ENCODE measurements around the gene TSPAN5.

The TSPAN5 gene

DNA sequence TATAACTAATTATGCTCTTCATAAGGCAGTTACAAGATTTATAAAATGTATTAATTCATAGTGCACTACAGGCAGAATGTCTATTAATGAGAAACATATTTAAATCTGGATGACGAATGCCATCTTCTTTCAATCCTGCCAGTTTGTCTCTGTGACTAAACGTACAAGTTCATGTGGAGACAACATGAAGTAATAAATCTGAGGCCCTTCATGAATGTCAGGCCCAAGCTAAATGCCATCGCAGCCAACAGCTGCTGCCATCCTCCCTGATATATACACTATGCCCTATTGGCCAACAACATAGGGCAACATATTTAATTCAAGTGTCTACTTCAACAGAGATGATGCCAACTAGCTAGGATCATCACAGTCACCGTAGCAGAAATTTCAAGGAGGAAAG is 43.7 kb downstream of the TSPAN5 start:
- DNase-seq, result no peak

DNA sequence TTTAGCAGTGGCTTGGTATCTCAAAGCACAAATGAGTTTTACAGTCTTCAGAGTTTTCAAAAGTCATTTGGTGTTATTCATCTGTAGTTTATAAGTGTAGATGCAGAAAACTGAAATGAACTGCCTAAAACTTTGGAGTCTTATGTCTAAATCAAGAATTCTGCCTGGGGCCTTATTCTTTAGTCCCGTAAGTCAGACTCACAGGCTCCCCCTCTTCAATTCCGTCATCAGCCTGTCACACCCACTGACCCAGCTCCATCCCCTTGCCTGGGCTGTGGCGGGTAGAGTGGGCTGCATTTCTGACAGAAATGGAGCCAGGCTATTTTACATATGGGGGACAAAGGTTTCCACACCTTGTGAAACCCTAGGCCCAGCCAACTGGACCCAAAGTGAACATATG is 44.3 kb downstream of the TSPAN5 start:
- DNase-seq, result no peak

DNA sequence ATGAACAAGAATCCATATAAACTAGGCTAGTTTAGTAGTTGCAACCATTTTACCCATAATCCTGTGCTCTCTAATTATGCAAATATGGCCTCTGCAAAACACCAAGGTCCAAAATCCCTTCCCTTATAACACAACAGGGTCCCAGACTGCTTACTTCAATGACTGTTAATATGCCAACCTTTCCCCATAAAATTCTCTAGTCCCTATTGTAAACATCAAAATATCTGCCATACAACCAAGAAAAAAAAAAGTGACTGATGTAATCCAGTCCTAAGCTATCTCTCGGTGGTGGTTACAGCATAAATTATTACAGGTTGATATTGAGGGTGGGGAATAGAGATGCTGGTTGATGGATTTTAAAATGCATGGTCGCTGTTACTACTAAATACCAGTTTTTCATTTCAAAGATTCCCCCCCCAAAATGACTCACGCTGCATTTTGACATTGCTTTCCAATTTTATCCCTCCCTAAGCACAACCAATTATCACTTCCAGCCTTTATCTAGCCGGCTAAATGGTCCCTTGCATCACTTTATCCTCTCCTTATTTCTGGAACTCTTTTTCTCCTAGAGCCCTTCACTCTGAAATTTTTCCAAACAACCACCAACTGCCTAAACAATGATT is 44.8 kb downstream of the TSPAN5 start:
- no peak for DNase-seq

DNA sequence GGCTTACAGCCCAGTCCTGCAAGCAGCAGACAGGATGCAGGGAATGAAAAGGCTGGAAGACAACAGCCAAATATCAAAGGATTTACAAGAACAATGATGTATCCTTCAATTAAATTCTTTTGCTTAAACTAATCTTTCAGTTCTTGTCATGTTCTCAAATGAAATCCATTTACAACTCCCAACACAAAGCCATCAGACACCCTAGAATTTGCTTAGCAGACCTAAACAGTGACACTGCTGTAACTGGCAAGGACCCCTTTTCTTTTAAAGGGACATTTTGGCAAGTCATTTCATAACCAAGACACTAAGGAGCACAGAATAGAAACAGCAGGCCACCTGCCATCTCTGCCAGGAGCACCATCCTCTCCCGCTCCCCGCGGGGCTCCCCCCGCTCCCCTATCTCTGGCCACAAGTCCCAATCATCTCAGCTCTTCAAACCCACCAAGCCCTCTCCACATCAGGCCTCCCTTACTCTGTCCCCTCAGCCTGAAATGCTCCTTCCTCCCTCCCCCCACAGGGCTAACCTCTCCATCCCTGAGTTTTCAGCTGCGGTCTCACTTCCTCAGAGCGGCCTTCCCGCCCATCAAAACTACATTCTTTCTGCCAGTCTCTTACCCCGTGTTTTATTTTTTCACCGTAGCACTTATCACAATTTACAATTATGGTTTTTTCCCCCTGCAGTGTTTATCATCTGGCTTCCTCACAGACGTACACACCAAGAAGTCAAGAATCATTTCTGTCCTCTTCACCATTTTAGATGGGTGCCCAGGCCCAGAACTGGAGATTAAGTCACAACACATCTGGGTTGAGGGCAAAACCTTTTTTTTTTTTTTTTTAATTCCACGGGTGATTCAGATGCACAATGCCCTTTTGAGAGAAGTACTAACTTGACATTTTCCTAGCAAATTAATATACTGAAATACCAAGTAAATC is 45.8 kb downstream of the TSPAN5 start:
- DNase-seq, result no peak

DNA sequence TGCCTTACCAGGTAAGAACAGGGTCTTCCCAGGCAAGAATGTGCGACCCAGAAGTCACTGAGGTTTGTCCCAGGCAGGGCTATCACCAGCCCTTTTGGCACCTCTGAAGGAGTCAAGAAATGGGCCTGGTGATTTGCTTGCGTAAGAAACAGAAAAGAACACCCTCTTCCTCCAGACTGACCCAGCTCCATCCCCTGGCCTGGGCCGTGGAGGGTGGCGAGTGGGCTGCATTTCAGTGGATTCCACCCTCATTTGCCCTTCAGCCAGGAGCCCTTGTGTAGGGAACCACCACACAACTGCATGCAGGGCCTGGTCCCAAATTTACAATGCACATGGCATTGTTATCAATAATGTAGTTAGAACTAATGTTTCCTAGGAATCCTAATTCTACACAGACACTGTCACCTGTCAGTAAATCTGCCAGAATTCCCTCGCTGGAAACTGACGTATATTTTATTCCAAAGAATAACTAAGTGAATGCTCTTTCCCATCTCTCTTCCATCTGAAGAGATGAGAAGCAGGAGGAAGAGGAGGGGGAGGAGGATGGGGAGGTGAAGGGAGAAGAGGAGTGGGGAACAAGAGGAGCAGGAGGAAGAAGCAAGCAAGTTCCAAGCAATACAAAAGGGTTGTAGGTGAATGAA is 46.6 kb downstream of the TSPAN5 start:
- DNase-seq, result no peak

DNA sequence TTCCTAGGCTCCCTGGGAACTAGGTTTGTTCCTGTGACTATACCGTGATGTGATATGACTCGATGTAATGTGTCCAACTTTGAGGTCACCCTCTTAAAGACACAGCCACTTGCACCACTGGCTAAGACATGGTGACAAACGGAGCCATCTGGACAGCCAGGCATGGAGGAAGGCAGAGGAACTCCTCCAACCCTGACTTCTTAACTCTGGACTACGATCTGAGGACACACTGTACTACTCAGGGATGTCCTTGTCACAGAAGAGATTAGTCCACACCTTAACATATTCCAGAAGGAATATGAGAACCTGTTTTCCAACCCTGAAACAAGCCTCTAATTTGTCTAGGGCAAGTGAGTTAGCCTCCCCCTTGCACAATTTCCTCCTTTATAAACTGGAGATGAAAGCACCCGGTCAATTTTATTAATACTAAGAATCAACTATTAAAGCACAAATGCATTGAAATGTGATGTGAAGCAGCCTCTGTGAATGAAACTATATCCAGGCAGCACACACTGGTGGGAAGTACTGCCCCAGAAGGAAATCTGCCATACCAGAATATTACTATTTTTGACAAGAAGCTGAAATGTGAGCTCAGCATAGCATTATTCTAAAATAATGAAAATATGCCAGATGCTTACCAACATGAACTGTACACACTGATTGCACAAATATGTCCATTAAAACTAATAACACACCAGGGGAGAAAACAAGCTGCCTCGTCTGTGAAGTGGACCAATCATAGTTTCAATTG is 47.3 kb downstream of the TSPAN5 start:
- DNase-seq, result no peak

DNA sequence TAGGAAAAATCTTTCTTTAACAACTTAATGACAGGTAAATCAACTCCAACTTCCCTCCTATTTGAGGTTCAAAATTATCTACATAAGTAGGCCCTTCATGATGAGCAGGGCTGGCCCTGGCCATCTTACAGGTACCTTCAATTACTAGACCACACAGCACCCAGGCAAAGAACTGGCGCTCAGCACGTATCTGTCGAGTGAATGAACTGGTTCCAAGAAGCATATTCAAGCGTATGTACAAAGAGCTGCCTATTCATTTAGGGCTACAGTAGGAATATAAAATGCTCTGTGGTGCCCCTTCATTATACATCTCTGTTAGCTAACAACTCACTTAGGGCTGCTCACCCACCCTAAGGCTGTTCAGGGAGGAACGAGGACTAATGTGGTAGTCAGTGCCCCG is 48.0 kb downstream of the TSPAN5 start:
- DNase-seq, result no peak

DNA sequence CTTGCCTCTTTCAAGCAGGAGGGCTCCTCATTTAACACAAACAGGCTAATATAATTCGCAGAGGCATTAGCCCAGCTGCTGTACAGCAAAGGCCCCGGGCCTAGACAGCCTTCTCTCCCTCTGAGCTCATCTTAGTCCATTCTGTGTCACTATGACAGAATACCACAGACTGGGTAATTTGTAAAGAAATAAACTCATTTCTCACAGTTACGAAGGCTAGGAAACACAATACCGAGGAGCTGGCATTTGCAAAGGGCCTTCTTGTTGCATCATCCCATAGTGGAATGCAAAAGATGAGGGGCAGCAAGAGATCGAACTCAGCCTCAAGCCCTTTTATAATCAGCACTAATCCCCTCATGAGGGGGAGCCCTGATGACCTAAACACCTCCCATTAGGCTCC is 48.5 kb downstream of the TSPAN5 start:
- DNase-seq, result no peak

DNA sequence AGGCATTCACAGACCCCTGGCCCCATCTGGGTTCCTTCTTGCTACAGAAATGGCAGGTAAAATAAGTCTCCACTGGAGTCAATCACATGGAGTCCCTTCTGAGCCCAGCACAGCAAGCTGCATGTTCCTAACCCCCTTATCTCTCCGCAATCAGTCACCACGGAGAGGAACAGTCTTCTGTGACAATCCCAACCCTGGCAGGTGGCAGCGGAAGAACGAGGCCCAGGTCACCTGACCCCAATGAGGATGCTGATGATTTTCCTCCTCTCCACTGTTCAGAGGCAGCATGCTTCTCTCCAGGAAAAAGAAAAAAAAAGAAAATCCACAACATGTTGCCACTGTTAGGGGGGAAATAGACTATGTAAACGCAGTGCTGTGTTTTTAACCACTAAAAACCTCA is 50.1 kb downstream of the TSPAN5 start:
- no peak for DNase-seq

DNA sequence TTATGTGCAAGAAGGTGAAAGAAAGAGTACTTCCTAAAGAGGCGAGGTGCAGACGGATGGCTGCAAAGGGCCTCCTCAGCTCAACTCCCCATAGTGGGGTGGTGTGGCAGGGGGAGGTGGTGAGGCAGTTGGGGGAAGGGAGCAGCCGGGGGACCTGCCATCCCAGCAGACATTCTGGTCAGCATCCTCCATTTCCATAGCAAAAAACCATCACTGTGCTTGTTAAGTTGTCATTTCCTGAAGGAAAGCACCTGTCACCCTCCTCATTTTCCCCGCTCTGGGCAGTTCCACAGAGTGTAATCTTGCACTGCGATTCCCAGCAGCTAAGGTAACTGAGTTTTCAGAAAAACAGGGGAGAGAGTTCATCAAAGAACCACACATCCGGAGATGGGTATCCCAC is 51.5 kb downstream of the TSPAN5 start:
- no peak for DNase-seq

DNA sequence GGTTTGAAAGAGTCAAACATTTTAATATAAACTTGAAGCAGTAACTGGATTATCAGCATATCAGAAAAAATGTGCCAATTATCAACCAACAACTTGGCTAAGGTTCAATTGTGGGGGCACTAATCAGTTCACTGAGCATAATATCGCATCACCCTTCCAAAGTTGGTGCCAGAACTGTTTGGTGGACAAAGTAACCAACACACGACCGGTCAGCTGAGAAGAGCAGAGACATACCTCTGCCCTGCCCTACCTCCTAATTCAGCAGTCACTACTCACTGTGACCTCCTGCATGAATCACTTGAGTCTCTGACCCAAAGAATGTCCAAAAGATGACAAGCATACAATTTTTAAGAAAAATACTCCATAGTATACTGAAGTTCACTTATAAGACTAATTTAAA is 53.2 kb downstream of the TSPAN5 start:
- no peak for DNase-seq

DNA sequence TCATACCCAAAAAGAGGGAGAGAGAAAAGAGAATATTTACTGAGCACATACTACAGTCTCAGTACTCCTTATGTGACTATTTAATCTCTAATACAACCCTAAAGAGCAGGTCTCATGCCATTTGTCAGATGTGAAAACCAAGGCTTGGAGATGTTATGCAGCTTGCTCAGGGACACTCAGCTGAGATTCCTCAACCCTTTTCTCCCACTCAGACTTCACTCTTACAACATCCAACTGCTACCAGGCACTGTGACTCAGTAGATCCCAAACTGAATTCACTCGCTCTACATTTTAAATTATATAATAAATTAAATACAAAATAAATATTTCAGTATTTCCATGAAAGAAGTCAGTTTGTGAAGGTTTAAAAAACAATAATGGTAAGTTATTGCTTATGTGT is 53.7 kb downstream of the TSPAN5 start:
- DNase-seq, result no peak

DNA sequence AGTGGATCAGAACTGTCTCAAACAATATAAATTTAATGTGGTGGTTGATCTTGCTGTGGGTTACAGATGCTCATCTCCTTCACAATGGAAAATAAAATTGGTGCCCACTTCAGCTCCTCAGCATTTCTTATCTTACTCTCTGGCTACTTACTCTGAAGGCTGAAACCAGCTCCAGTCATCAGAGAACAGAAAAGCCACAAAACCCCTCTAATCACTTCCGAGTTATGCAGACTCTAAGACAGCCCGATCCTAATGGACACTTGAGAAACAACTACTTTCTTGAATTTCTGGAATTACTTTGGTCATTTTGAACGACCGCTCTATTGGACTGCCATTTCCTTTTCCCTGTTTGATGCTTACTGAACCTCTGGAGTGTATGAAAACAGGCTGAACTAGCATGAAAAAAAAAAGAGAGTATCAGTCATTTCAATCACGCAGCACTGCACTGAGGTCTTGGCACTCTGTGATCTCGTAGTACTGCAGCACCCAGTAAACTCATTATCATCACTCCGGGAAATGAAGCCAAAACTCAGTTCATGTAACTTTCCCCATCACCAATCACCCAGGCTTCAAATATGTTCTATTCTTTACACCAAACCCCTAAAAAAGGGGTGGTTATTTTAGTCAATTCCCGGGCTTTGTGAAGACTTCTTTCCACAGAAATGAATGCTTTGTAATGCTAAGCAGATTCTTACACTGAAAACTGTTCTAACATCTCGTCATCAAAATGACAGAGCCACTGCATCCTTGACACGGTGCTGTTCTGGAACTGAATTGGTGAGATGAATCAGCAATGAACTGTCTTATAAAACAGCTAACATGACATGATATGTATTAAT is 54.5 kb downstream of the TSPAN5 start:
- no peak for DNase-seq

DNA sequence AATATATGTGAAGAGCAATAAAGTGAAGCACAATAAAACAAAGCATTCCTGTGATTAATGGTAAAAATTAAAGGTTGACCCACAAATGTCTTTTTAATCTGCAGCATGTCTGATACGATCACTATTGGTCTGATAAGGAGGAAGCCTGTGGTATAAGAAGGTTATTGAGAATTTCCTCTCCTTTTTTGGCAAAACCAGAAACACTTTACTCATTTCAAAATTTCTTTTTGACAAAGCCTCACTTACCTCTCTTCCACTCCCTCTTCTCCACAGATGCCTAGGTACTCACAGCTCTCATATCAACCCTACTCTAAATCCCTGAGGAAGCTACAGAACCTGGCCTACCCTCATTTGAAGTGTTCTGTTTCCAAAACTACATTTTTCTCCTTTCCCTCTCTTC is 56.1 kb downstream of the TSPAN5 start:
- no peak for DNase-seq

DNA sequence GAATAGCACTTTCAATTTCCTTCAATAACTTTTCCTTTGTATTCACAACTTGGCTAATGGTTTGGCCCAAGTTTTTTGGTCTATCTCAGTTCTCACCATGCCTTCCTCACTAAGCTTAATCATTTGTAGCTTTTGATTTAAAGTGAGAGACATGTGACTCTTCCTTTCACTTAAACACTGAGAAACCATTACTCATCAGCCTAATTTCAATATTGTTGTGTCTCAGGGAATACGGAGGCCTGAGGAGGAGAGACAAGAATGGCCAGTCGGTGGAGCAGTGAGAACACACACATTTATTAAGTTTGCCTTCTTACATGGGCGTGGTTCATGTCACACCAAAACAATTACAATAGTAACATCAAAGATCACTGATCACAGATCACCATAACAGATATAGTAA is 56.7 kb downstream of the TSPAN5 start:
- DNase-seq, result peak in 1 of 2 donors; percentile 21

DNA sequence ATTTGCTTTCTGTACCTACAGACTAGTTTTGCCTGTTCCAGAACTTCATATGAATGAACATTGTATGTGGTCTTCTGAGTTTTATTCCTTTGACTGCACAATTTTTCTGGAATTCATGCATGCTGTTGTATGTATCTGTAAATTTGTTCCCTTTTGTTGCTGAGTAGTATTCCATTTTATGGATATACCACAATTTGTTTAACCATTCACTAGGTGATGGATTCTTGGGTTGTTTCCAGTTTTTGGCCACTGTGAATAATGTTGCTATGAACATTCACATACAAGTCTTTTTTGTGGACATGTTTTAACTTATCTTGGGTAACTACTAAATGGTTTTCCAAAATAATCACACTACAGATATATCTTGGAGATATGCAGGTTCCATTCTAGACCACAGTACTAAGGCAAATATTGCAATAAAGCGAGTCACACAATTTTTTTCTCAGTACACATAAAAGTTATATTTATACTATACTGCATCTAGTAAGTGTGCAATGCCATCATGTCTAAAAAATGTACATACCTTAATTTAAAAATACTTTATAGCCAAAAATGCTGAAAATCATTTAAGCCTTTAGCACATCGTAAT is 58.7 kb downstream of the TSPAN5 start:
- DNase-seq, result no peak

DNA sequence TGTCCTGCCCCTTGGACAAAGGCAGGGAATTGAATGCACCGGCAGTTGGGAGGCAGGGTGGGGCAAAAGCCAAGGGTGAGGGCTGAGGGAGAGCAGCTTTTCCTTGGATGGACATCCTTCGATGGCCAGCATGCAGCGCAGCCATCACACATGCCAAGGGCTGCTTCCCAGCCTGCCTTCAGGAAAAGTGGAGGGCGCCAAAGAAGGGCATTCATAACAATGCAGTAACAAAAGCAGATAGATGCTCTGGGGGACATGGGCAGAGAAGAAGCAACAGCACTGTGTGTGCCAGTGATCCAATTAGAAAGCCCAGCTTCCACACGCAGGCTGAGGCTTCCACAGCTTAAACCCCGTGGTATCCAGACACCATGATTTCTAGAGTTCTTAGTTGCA is 71.5 kb downstream of the TSPAN5 start:
- DNase-seq, result no peak

DNA sequence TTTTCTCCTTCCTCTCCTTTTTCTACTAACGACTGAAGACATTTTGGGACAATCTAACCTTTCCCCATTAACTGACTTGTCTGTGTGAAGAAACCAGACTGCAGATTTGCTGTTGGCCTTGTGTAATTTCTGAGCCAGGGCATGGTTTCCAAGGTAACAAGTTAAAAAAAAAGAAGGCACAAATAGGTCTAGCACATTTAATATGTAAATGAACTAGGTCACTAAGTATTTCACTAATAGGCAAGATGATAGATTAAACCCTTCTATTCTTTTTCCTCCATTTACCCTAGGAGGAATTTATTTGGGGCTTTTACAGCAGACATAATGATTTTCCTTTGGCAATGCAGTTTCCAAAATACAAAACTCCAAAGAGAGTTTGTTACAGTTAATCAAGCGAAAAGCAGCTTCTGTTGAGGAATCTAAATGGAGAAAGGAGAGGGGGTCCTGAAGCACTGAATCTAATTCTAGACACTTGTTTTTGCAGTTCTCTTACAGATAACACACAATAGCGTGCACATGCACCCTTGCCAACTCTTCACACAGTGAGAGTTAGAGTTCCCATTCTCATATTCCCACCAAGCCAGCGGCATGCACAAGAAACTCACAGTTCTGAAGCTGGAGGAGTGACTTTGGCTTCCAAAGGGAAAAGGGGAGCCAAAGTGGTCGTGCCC is 72.0 kb downstream of the TSPAN5 start:
- DNase-seq, result no peak

DNA sequence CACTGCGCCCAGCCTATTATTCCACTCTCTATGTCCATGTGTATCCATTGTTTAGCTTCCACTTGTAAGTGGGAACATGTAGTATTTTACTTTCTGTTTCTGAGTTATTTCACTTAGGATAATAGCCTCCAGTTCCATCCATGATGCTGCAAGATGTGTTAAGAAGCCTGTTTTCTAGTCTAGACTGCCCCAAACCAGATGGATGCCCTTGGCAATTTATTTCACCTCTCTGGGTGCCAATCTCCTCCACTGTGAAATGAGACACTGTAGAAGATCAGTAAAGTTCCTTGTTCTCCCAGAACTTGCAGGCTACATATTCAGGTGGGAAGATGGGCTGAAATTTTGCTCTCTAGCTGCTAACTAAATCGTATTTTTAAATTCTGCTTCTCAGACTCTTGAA is 72.8 kb downstream of the TSPAN5 start:
- no peak for DNase-seq

DNA sequence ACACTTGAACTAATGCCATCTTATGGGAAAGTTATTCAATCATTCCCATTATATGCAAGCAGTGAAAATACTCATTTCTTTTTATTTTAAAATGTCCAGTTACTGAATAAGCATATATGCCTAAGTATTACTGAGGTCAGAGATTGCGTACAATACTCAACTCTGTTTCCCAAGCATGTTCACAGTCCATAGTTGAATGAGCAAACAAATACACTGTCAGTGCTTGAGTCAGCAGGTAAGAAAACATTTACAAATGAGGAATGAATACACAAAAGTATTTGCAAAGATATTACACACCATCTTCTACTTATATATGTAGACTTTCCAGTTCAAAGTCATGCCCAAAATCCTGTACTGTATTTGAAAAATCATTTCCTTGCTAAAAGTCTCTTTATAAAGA is 74.1 kb downstream of the TSPAN5 start:
- DNase-seq, result no peak

DNA sequence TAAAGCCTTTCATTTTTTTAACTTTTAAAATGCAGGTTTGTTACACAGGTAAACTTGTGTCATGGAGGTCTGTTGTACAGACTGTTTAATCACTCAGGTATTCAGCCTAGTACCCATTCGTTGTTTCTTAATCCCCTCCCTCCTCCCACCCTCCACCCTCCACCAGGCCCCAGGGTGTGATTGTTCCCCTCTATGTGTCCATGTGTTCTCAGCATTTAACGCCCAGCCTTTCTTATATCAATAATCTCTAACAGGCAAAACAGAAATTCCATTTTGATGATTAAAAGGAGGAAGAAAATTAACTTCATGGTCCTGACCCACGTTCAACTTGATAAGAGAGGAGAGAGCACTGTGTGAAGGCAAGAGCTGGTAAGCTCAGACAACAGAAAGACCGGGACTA is 75.1 kb downstream of the TSPAN5 start:
- no peak for DNase-seq
